Ectodermal cell (in vitro differentiated cells): Measurements from ENCODE around the gene MVP.

Experiments
- H3K27ac ChIP-seq: 2 replicates; pipeline ENCODE4 v1.7.0; 2013; ENCODE audit warnings: mild to moderate bottlenecking, low read depth, low read length; ENCODE audit not compliant: insufficient read depth, poor library complexity, severe bottlenecking
- H3K27me3 ChIP-seq: 2 replicates; pipeline ENCODE4 v1.7.0; 2013; ENCODE audit warnings: mild to moderate bottlenecking, low read length; ENCODE audit not compliant: insufficient read depth, control insufficient read depth, poor library complexity, severe bottlenecking
- H3K36me3 ChIP-seq: one replicate; pipeline ENCODE4 v1.7.0; 2013; ENCODE audit warnings: low read length; ENCODE audit not compliant: control insufficient read depth, insufficient read depth
- H3K4me1 ChIP-seq: one replicate; pipeline ENCODE4 v1.7.0; 2013; ENCODE audit warnings: low read length; ENCODE audit not compliant: control insufficient read depth, insufficient read depth
- H3K4me3 ChIP-seq: 2 replicates; pipeline ENCODE4 v1.7.0; 2013; ENCODE audit warnings: low read depth, low read length, control low read depth; ENCODE audit not compliant: insufficient read depth
- H3K9me3 ChIP-seq: 2 replicates; pipeline ENCODE4 v1.7.0; 2013; ENCODE audit warnings: mild to moderate bottlenecking, low read length, moderate library complexity; ENCODE audit not compliant: control insufficient read depth
- WGBS, 2 experiments: methylation state at CpG; one replicate each; pipeline ENCODE4 v1.1.7; 2013; ENCODE audit warnings: missing lambda C conversion rate in 2 of 2; 5-methylcytosine and 5-hydroxymethylcytosine counted together

The MVP gene

GRCh38 chr16:29844575-29845331, 24.5 kb downstream of the MVP start:
- Histone ChIP-seq H3K27ac (no peak overlapping the region), H3K9me3 (no peaks in the 10 kb centered on the region), H3K4me1 (no peaks in the 10 kb centered on the region), H3K4me3 (no peak overlapping the region), H3K27me3 (no peaks in the 10 kb centered on the region), H3K36me3 (no peaks in the 10 kb centered on the region)
- WGBS, 2 experiments: 93 to 94% methylated on average over 28 of the region's 28 CpGs

- H3K4me3 ChIP-seq: no peak overlapping the region
- H3K4me1 ChIP-seq: no peaks in the 10 kb centered on the region
- H3K27ac ChIP-seq: no peak overlapping the region
- WGBS, 2 experiments: 96% methylated on average over 18 of the region's 18 CpGs
- H3K36me3 ChIP-seq: no peaks in the 10 kb centered on the region
- H3K27me3 ChIP-seq: no peaks in the 10 kb centered on the region
- no peaks in the 10 kb centered on the region for H3K9me3 ChIP-seq
Observed at GRCh38 chr16:29845656-29846055, 25.4 kb downstream of the MVP start.

GRCh38 chr16:29848420-29849297, 28.4 kb downstream of the MVP start:
- no peaks in the 10 kb centered on the region for H3K4me1 ChIP-seq
- H3K9me3 ChIP-seq: no peaks in the 10 kb centered on the region
- H3K27ac ChIP-seq: no peak overlapping the region
- WGBS, 2 experiments: 59% methylated on average over 15 of the region's 15 CpGs
- H3K4me3 ChIP-seq: no peak overlapping the region
- no peaks in the 10 kb centered on the region for H3K36me3 ChIP-seq
- H3K27me3 ChIP-seq: no peaks in the 10 kb centered on the region

- Histone ChIP-seq H3K27me3 (no peaks in the 10 kb centered on the region), H3K4me3 (no peak overlapping the region), H3K4me1 (no peaks in the 10 kb centered on the region), H3K27ac (no peak overlapping the region), H3K9me3 (no peaks in the 10 kb centered on the region), H3K36me3 (no peaks in the 10 kb centered on the region)
- 57 to 68% methylated on average over 5 of the region's 5 CpGs for WGBS, 2 experiments
Observed at GRCh38 chr16:29849505-29849904, 29.2 kb downstream of the MVP start.

GRCh38 chr16:29850998-29851397, 30.7 kb downstream of the MVP start:
- Histone ChIP-seq H3K27me3 (no peaks in the 10 kb centered on the region), H3K4me1 (no peaks in the 10 kb centered on the region), H3K4me3 (no peak overlapping the region), H3K36me3 (no peaks in the 10 kb centered on the region), H3K27ac (no peak overlapping the region), H3K9me3 (no peaks in the 10 kb centered on the region)
- 94 to 99% methylated on average over 3 of the region's 3 CpGs for WGBS, 2 experiments

GRCh38 chr16:29852654-29853053, 32.4 kb downstream of the MVP start:
- Histone ChIP-seq H3K4me3 (no peak overlapping the region), H3K27me3 (no peaks in the 10 kb centered on the region), H3K36me3 (no peaks in the 10 kb centered on the region), H3K27ac (no peak overlapping the region), H3K9me3 (no peaks in the 10 kb centered on the region), H3K4me1 (no peaks in the 10 kb centered on the region)
- 83 to 94% methylated on average over 7 of the region's 7 CpGs for WGBS, 2 experiments

GRCh38 chr16:29854520-29855100, 34.3 kb downstream of the MVP start:
- H3K9me3 ChIP-seq: no peaks in the 10 kb centered on the region
- H3K4me1 ChIP-seq: no peaks in the 10 kb centered on the region
- H3K27ac ChIP-seq: no peak overlapping the region
- WGBS, 2 experiments: 89 to 93% methylated on average over 5 of the region's 5 CpGs
- H3K27me3 ChIP-seq: no peaks in the 10 kb centered on the region
- H3K4me3 ChIP-seq: no peak overlapping the region
- no peaks in the 10 kb centered on the region for H3K36me3 ChIP-seq

- no peaks in the 10 kb centered on the region for H3K4me1 ChIP-seq
Observed at GRCh38 chr16:29857133-29857760, 37.0 kb downstream of the MVP start.

GRCh38 chr16:29858149-29858849, 38.0 kb downstream of the MVP start:
- Histone ChIP-seq H3K4me3 (no peak overlapping the region), H3K27me3 (no peaks in the 10 kb centered on the region), H3K4me1 (no peaks in the 10 kb centered on the region), H3K27ac (no peak overlapping the region), H3K36me3 (peaks cover 8% of the 10 kb centered on the region), H3K9me3 (no peaks in the 10 kb centered on the region)
- 94 to 95% methylated on average over 10 of the region's 10 CpGs for WGBS, 2 experiments

More at GRCh38 chr16:29857133-29857760, 37.0 kb downstream of the MVP start:
- peaks cover 8% of the 10 kb centered on the region for H3K36me3 ChIP-seq
- H3K4me3 ChIP-seq: no peak overlapping the region
- 92 to 94% methylated on average over 7 of the region's 7 CpGs for WGBS, 2 experiments
- no peaks in the 10 kb centered on the region for H3K9me3 ChIP-seq
- H3K27me3 ChIP-seq: no peaks in the 10 kb centered on the region
- no peak overlapping the region for H3K27ac ChIP-seq
